ENCODE data around the gene SGCE.

The SGCE gene

GRCh38 chr7:94701555-94701973 is 45.6 kb upstream of the SGCE start (continued):
- no peak for TF ChIP-seq ZNF488 (tag by site-specific recombination; IDR thresholded peaks at IDR 0.05)
- TF ChIP-seq ZNF248 (tag by site-specific recombination; IDR thresholded peaks at IDR 0.05): no peak
- TF ChIP-seq GFI1B (tag by site-specific recombination; IDR thresholded peaks at IDR 0.05): no peak

DNA sequence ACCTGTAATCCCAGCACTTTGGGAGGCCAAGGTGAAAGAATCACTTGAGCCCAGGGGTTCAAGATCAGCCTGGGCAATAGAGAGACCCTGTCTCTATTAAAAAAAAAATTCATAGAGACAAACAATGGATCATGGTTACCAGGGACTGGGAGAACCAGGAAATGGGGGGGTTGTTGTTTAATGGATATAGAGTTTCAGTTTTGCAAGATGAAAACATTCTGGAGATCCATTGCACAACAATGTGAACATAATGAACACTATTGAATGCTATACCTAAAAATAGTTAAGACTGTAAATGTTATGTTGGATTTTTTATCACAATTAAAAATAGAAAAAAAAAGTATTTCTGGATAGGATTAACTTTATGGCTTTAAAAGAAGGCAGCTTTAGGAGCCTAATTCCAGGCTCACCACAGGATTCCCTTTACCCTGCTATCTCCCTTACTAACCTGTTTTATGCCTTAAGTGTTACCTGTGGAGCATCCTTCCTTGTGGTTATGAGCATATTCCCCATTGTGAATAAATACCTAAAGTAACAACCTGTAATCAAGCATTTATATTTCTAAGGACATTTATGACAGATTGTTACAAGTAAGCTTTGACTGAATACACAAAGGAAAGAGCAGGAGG is 45.1 kb upstream of the SGCE start:
- POLR2A ChIA-PET: no interaction called here
- no peaks in the 10 kb centered on the region for H3K4me1 ChIP-seq (ENCODE audit: control insufficient read depth, insufficient read depth, low read length)
- CTCF ChIA-PET: no interaction called here

GRCh38 chr7:94698275-94698674 is 42.3 kb upstream of the SGCE start:
- Histone ChIP-seq H3K4me1 (ENCODE audit: control insufficient read depth, insufficient read depth, low read length) (no peaks in the 10 kb centered on the region), H3K9me3 (ENCODE audit: control insufficient read depth, insufficient read depth, low read depth, low read length) (no peaks in the 10 kb centered on the region), H3K4me3 (ENCODE audit: low read depth, low read length) (no peak overlapping the region), H3K27ac (ENCODE audit: extremely low read depth, low read depth, low read length) (no peak overlapping the region), H3K36me3 (ENCODE audit: control insufficient read depth in 2 of 2, insufficient read depth in 1 of 2, low read length in 2 of 2) (no peaks in the 10 kb centered on the region)
- no peak for TF ChIP-seq KLF16 (tag by site-specific recombination; IDR thresholded peaks at IDR 0.05)
- ChIA-PET POLR2A (no interaction called here), CTCF (no interaction called here)

More for the DNA sequence above, 45.1 kb upstream of the SGCE start:
- Histone ChIP-seq H3K36me3 (ENCODE audit: control insufficient read depth in 2 of 2, insufficient read depth in 1 of 2, low read length in 2 of 2) (no peaks in the 10 kb centered on the region), H3K4me3 (ENCODE audit: low read depth, low read length) (no peak overlapping the region), H3K9me3 (ENCODE audit: control insufficient read depth, insufficient read depth, low read depth, low read length) (no peaks in the 10 kb centered on the region), H3K27ac (ENCODE audit: extremely low read depth, low read depth, low read length) (no peak overlapping the region)
- TF ChIP-seq ZNF426 (tag by site-specific recombination; IDR thresholded peaks at IDR 0.05): no peak
- TF ChIP-seq OVOL3 (tag by site-specific recombination; IDR thresholded peaks at IDR 0.05): no peak
- no peak for TF ChIP-seq ZNF791 (tag by site-specific recombination; IDR thresholded peaks at IDR 0.05)
- no peak for TF ChIP-seq ZBTB17 (tag by site-specific recombination; IDR thresholded peaks at IDR 0.05)
- TF ChIP-seq ZSCAN23 (tag by site-specific recombination; IDR thresholded peaks at IDR 0.05): no peak
- TF ChIP-seq IKZF3 (tag by site-specific recombination; IDR thresholded peaks at IDR 0.05): no peak
- no peak for TF ChIP-seq ZNF776 (tag by site-specific recombination; IDR thresholded peaks at IDR 0.05; ENCODE audit: borderline replicate concordance)
- no peak for TF ChIP-seq ZNF335 (tag by site-specific recombination; conservative IDR thresholded peaks at IDR 0.05)
- TF ChIP-seq RBAK (tag by site-specific recombination; IDR thresholded peaks at IDR 0.05): no peak

DNA sequence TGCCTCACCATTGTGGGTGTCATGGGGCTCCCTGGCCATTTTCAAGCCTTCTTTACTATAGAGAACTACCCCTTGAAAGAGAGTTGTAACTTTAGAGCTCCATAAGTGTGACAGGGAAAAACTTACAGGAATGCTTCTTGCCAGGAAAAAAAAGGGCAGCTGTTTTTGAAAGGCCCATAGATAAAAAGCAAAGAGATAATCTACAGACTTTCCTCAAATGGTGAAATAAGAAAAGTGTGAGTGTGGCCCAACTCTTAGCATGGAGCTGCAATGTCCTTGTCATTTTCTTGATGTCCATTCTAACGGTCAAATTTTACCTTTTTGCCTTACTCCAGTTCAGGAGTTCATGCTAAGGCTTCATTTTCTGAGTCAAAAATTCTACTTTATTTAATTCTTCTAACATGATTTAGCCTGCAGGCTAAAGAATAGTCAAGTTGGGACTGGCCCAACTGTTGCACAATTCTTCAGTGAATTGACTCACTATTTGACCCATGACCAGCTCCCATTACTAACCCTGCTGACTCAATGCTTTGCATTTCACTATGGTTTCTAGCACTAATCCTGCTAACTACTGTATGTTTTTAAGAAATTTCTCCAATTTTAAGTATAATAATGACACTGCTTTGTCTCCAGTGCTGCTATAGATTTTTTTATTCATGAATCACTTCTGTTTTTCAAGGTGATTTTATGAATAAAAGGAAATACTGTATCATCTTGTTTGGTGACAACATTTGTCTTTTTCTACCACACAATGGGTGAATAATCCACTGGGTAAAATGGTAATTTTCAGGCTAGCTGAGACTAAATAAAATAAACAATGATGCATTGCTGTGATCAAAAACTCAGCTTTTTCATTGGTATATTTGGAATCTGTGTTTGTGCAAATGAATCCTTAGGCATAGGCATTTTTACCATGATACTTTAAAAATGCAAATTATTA is 41.4 kb upstream of the SGCE start:
- Histone ChIP-seq H3K36me3 (ENCODE audit: control insufficient read depth in 2 of 2, insufficient read depth in 1 of 2, low read length in 2 of 2) (no peaks in the 10 kb centered on the region), H3K4me1 (ENCODE audit: control insufficient read depth, insufficient read depth, low read length) (no peaks in the 10 kb centered on the region), H3K27ac (ENCODE audit: extremely low read depth, low read depth, low read length) (no peak overlapping the region), H3K9me3 (ENCODE audit: control insufficient read depth, insufficient read depth, low read depth, low read length) (no peaks in the 10 kb centered on the region), H3K4me3 (ENCODE audit: low read depth, low read length) (no peak overlapping the region)
- CTCF ChIA-PET: interaction anchor here (0.5 kb wide), 1 partner anchor 890 kb away, joined by 3 read pairs; no protein-coding TSS in a partner anchor
- POLR2A ChIA-PET: no interaction called here
- TF ChIP-seq ZNF394 (tag by site-specific recombination; IDR thresholded peaks at IDR 0.05; ENCODE audit: borderline replicate concordance) (0 out of 2 replicates have a peak, but pooled peaks have one; percentile 17), ZNF350 (tag by site-specific recombination; IDR thresholded peaks at IDR 0.05) (no peak), ZNF433 (tag by site-specific recombination; IDR thresholded peaks at IDR 0.05; ENCODE audit: low read depth) (no peak), BCL11A (tag by site-specific recombination; IDR thresholded peaks at IDR 0.05; ENCODE audit: low read depth) (no peak), SP7 (tag by site-specific recombination; IDR thresholded peaks at IDR 0.05) (no peak), KLF7 (tag by site-specific recombination; IDR thresholded peaks at IDR 0.05; ENCODE audit: borderline replicate concordance) (no peak), ZNF423 (tag by site-specific recombination; IDR thresholded peaks at IDR 0.05) (no peak), ZNF558 (tag by site-specific recombination; IDR thresholded peaks at IDR 0.05) (no peak), SCRT2 (tag by site-specific recombination; IDR thresholded peaks at IDR 0.05) (peak; percentile 80), ZEB2 (tag by site-specific recombination; IDR thresholded peaks at IDR 0.05) (no peak), ZNF324 (tag by site-specific recombination; IDR thresholded peaks at IDR 0.05) (no peak), REST (tag by site-specific recombination; IDR thresholded peaks at IDR 0.05) (no peak), BCL11B (tag by site-specific recombination; IDR thresholded peaks at IDR 0.05; ENCODE audit: low read depth) (no peak)

All from HEK293 (cell line).